GM23338 (cell line): ENCODE results near the gene CHD2. TPM values are rescaled to one million over a fixed set of nuclear protein-coding genes. Genes with fewer than 3 reads are reported as not detected.

ENCODE experiments used
- ATAC-seq: fragments of 200-7000 bp; cut with Tn5 transposase; 3 replicates; pipeline ENCODE4 v1.9.1; 2020
- DNase-seq: peaks from one replicate; pipeline ENCODE4 v3.0.0-alpha.2; 2015; ENCODE audit warnings: low spot score
- H2AFZ ChIP-seq: fragments of 200-600 bp; sonication (generic); 2 replicates; pipeline ENCODE4 v1.8.0; 2016; ENCODE audit warnings: antibody characterized with exemption, mild to moderate bottlenecking, moderate library complexity
- H3F3A ChIP-seq: fragments of 200-600 bp; sonication (generic); replicated peaks from 2 replicates; pipeline ENCODE4 v1.8.0; 2017; ENCODE audit warnings: antibody characterized with exemption, mixed run types, low read depth
- H3K27ac ChIP-seq: fragments of 200-600 bp; sonication (generic); 2 replicates; pipeline ENCODE4 v1.6.1; 2016; ENCODE audit warnings: low read depth
- H3K27me3 ChIP-seq: fragments of 200-600 bp; sonication (generic); 2 replicates; pipeline ENCODE4 v1.8.0; 2016; ENCODE audit warnings: mild to moderate bottlenecking, mixed run types, moderate library complexity; ENCODE audit not compliant: insufficient read depth
- H3K36me3 ChIP-seq: fragments of 200-600 bp; sonication (generic); 2 replicates; pipeline ENCODE4 v1.8.0; 2016; ENCODE audit warnings: mild to moderate bottlenecking; ENCODE audit not compliant: insufficient read depth
- H3K4me1 ChIP-seq: fragments of 200-600 bp; sonication (generic); 2 replicates; pipeline ENCODE4 v1.8.0; 2016; ENCODE audit warnings: mild to moderate bottlenecking, moderate library complexity; ENCODE audit not compliant: insufficient read depth
- H3K4me2 ChIP-seq: fragments of 200-600 bp; sonication (generic); 2 replicates; pipeline ENCODE4 v1.7.1; 2017; ENCODE audit warnings: mixed run types
- H3K4me3 ChIP-seq: fragments of 200-600 bp; sonication (generic); 2 replicates; pipeline ENCODE4 v1.6.1; 2016; ENCODE audit warnings: mixed run types
- H3K79me2 ChIP-seq: fragments of 200-600 bp; sonication (generic); replicated peaks from 2 replicates; pipeline ENCODE4 v1.8.0; 2017; ENCODE audit warnings: mild to moderate bottlenecking; ENCODE audit not compliant: insufficient read depth
- H3K9me2 ChIP-seq: fragments of 200-600 bp; sonication (generic); 2 replicates; pipeline ENCODE4 v1.8.0; 2017; ENCODE audit not compliant: insufficient read depth
- H4K20me1 ChIP-seq: fragments of 200-600 bp; sonication (generic); replicated peaks from 2 replicates; pipeline ENCODE4 v1.8.0; 2017; ENCODE audit warnings: mild to moderate bottlenecking; ENCODE audit not compliant: insufficient read depth
- H3K27ac Mint-ChIP-seq: 2 replicates; pipeline ENCODE4 v1.8.0; 2020; ENCODE audit warnings: inconsistent platforms, mild to moderate bottlenecking, moderate library complexity, mixed read lengths
- H3K27me3 Mint-ChIP-seq: 3 replicates; pipeline ENCODE4 v1.8.0; 2022; ENCODE audit warnings: low read depth, mild to moderate bottlenecking, moderate library complexity, mixed read lengths, inconsistent platforms; ENCODE audit not compliant: insufficient read depth, poor library complexity
- H3K36me3 Mint-ChIP-seq: 3 replicates; pipeline ENCODE4 v1.8.0; 2021; ENCODE audit warnings: low read depth, mild to moderate bottlenecking, inconsistent platforms, moderate library complexity, mixed read lengths
- H3K4me1 Mint-ChIP-seq: 3 replicates; pipeline ENCODE4 v1.8.0; 2020; ENCODE audit warnings: mild to moderate bottlenecking, inconsistent platforms, mixed read lengths
- H3K4me3 Mint-ChIP-seq: 3 replicates; pipeline ENCODE4 v1.8.0; 2021; ENCODE audit warnings: moderate library complexity, mild to moderate bottlenecking, inconsistent platforms, mixed read lengths
- H3K9me3 Mint-ChIP-seq: 3 replicates; pipeline ENCODE4 v1.8.0; 2020; ENCODE audit warnings: moderate library complexity, mild to moderate bottlenecking, inconsistent platforms, mixed read lengths
- CTCF ChIP-seq, 2 experiments: fragments of 200-600 bp in 1 of 2; sonication (generic) in 1 of 2; conservative IDR thresholded peaks; 2 replicates each; pipeline versions ENCODE4 v1.5.1 to v1.6.1; 2016 to 2017; ENCODE audit warnings: antibody characterized with exemption in 2 of 2, low read depth in 2 of 2, mild to moderate bottlenecking in 2 of 2, moderate library complexity in 1 of 2
- ETS1 ChIP-seq: IDR thresholded peaks from 2 replicates; pipeline ENCODE4 v1.6.1; 2016; ENCODE audit warnings: antibody characterized with exemption
- EZH2 ChIP-seq: fragments of 200-600 bp; sonication (generic); IDR thresholded peaks from one replicate; pipeline ENCODE4 v1.8.0; 2017; ENCODE audit warnings: antibody characterized with exemption, mild to moderate bottlenecking, low read depth; ENCODE audit not compliant: unreplicated experiment
- EZH2phosphoT487 ChIP-seq: fragments of 200-600 bp; sonication (generic); IDR thresholded peaks from one replicate; pipeline ENCODE4 v1.8.1; 2018; ENCODE audit warnings: antibody characterized with exemption; ENCODE audit not compliant: unreplicated experiment
- JUNB ChIP-seq: IDR thresholded peaks from one replicate; pipeline ENCODE4 v1.6.1; 2016; ENCODE audit warnings: antibody characterized with exemption; ENCODE audit not compliant: unreplicated experiment
- NANOG ChIP-seq: IDR thresholded peaks from 2 replicates; pipeline ENCODE4 v1.6.1; 2016; ENCODE audit warnings: antibody characterized with exemption, borderline replicate concordance
- POLR2AphosphoS5 ChIP-seq: IDR thresholded peaks from 2 replicates; pipeline ENCODE4 v1.6.1; 2016; ENCODE audit warnings: antibody characterized with exemption, low read depth
- REST ChIP-seq: IDR thresholded peaks from one replicate; pipeline ENCODE4 v1.6.1; 2018; ENCODE audit warnings: antibody characterized with exemption; ENCODE audit not compliant: unreplicated experiment
- ZNF114 ChIP-seq: fragments of 250-450 bp; sonication (Bioruptor Pico); IDR thresholded peaks from 2 replicates; pipeline ENCODE4 v1.5.0; 2020; ENCODE audit warnings: mild to moderate bottlenecking, moderate library complexity
- polyA plus RNA-seq: library from polyadenylated mRNA; unstranded; fragments of >200 nt; fragmentation: Nextera tagmentation; extraction: Ambion mirVana; gene quantifications from 2 replicates; pipeline ENCODE4 v1.2.1, GENCODE V29; 2016
- total RNA-seq: library from RNA; depleted of rRNA; stranded (reverse); fragments of >200 nt; shearing (Covaris generic); gene quantifications from 2 replicates; pipeline ENCODE4 v1.2.3, GENCODE V29; 2014

The CHD2 gene
- total and polyA plus RNA-seq, 2 experiments from 2014 or later, result 119 to 130 TPM

- no peak for TF ChIP-seq REST
- no peak for TF ChIP-seq ETS1
- no peak for TF ChIP-seq EZH2
- TF ChIP-seq EZH2phosphoT487, result no peak
- TF ChIP-seq CTCF (conservative IDR thresholded peaks at IDR 0.05; ENCODE audit: low read depth in 2 of 2), result no peak
- TF ChIP-seq NANOG, result no peak
- no peak for TF ChIP-seq ZNF114 (CRISPR knock-in tag)
These were observed 4.8 kb downstream of the CHD2 start (continued) for GRCh38 chr15:92904722-92905571.

DNA sequence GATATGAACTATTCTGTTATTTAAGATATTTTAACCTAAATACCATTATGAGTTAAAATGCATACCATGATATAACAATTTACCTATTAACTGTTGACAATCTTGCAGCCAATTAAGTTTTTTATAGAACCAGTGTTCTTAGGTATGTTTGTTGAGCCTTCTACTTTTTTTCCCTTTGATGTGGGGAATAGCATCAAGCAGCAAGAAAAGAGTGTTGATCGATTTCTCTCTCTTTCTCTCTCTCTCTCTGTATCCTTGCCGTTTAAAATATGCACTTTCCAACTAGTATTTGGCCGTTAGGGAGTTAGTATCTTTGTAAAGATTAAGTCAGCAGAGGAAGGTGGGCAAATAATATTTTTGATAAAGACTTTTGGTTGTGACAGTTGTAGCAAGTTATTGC lies 5.9 kb downstream of the CHD2 start:
- no peak overlapping the region for H3K27ac ChIP-seq
- peaks cover 12% of the 10 kb centered on the region for H3K27me3 Mint-ChIP-seq
- 0 out of 2 replicates have a peak overlapping the region, but pooled peaks have one; percentile 54 for H3K4me3 ChIP-seq
- H3K9me3 Mint-ChIP-seq, result no peaks in the 10 kb centered on the region; the same call in 2 of the 3 replicates
- no peaks in the 10 kb centered on the region for H3F3A ChIP-seq
- H3K4me1 Mint-ChIP-seq, result peaks cover 63% of the 10 kb centered on the region
- peaks cover 51% of the 10 kb centered on the region for H3K36me3 Mint-ChIP-seq
- H3K9me2 ChIP-seq, result no peaks in the 10 kb centered on the region
- peaks cover 30% of the 10 kb centered on the region for H4K20me1 ChIP-seq
- H3K36me3 ChIP-seq, result no peaks in the 10 kb centered on the region
- peak overlapping the region; percentile 66; the same call in 1 of the 2 replicates for H3K27ac Mint-ChIP-seq
- peak overlapping the region; percentile 77; the same call in 1 of the 2 replicates for H3K4me2 ChIP-seq
- H3K79me2 ChIP-seq, result peaks cover 95% of the 10 kb centered on the region
- ATAC-seq (no peak), DNase-seq (no peak)
- H3K27me3 ChIP-seq, result no peaks in the 10 kb centered on the region
- peak overlapping the region; percentile 41; the same call in 2 of the 3 replicates for H3K4me3 Mint-ChIP-seq
- peaks cover 39% of the 10 kb centered on the region for H3K4me1 ChIP-seq
- no peak overlapping the region for H2AFZ ChIP-seq
- no peak for TF ChIP-seq EZH2phosphoT487
- TF ChIP-seq JUNB, result no peak
- no peak for TF ChIP-seq EZH2
- TF ChIP-seq NANOG, result no peak
- no peak for TF ChIP-seq ETS1
- TF ChIP-seq POLR2AphosphoS5, result no peak
